Thyroid gland (tissue), 4 donors: ENCODE results near the gene NGEF. TPM values are rescaled to one million over a fixed set of nuclear protein-coding genes. Genes with fewer than 3 reads are reported as not detected.
"Not testable (repeated sequence)": the region's sequence is repeated elsewhere in the genome, so short reads cannot be mapped to it uniquely, and the experiment has no call there.

Experiments
- DNase-seq, 2 donors: peaks; one replicate each; pipeline ENCODE4 v3.0.0-alpha.2; 2019
- H3K27ac ChIP-seq, 3 donors: fragments of 200-600 bp; sonication (generic); 1 replicate in 2 of 3; 2 replicates in 1 of 3; pipeline ENCODE4 v1.5.1; 2016 to 2019; ENCODE audit warnings: mild to moderate bottlenecking in 1 of 3, moderate library complexity in 1 of 3
- H3K27me3 ChIP-seq: fragments of 200-600 bp; sonication (generic); one replicate; pipeline ENCODE4 v1.5.1; 2019
- H3K36me3 ChIP-seq, 2 donors: fragments of 200-600 bp; sonication (generic); one replicate each; pipeline ENCODE4 v1.5.1; 2016 to 2019
- H3K4me1 ChIP-seq, 2 donors: fragments of 200-600 bp; sonication (generic); one replicate each; pipeline ENCODE4 v1.5.1; 2017 to 2019
- H3K4me3 ChIP-seq, 3 donors: fragments of 200-600 bp; sonication (generic); replicated peaks in 1 of 3; 1 replicate in 2 of 3; 2 replicates in 1 of 3; pipeline ENCODE4 v1.5.1; 2016; ENCODE audit warnings: mild to moderate bottlenecking in 1 of 3
- H3K9me3 ChIP-seq: fragments of 200-600 bp; sonication (generic); one replicate; pipeline ENCODE4 v1.5.1; 2017
- POLR2A ChIP-seq, 2 donors: fragments of 450-650 bp; IDR thresholded peaks; one replicate each; pipeline ENCODE4 v1.6.1; 2017; ENCODE audit warnings: antibody characterized with exemption in 2 of 2, mild to moderate bottlenecking in 2 of 2, moderate library complexity in 1 of 2
- WGBS, 2 donors: methylation state at CpG; one replicate each; pipeline ENCODE4 v1.1.5; 2017; 5-methylcytosine and 5-hydroxymethylcytosine counted together
- intact Hi-C: fragments of 100-400 bp; cut with DNase I; formaldehyde crosslinking; loops from one replicate; pipeline ENCODE4 v1.15.1; 2023
- total RNA-seq, 4 donors: library from RNA; depleted of rRNA; stranded (reverse); fragments of >200 nt; gene quantifications; one replicate each; pipeline ENCODE4 v1.2.3, GENCODE V29; 2016
- TF ChIP-seq, protein P1 (sequence below), 6 experiments: fragments of 200-600 bp in 3 of 6; fragments of 450-650 bp in 3 of 6; sonication (generic) in 3 of 6; IDR thresholded peaks; one replicate each; pipeline ENCODE4 v1.5.1; 2016 to 2019; ENCODE audit warnings: antibody characterized with exemption in 6 of 6, mild to moderate bottlenecking in 2 of 6, inconsistent platforms in 1 of 6, moderate library complexity in 1 of 6

Gene NGEF
- total RNA-seq, 4 donors from 2014 or later, result 0.11 to 2.1 TPM; not detected in 2

DNA sequence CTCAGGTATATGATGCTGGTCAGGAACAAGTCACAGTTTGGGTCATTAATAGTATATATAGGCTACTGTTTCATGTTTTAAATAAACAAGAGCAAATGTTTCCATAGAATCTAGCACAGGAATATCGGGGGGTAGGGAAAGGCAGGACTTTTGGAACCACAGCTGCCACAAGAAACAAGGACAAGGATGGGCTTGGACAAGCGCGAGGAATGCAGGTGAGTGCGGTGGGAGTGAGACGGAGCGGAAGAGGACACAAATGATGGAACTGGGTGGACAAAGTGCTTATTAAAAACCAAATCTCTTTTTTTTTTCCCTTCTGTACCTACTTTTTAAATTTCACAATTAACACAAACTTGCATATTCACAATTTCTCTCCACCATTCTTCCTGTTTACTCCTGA, 93.9 kb downstream of the NGEF start:
- Histone ChIP-seq H3K4me1 (no peaks in the 10 kb centered on the region), H3K4me3 (no peak overlapping the region), H3K36me3 (no peaks in the 10 kb centered on the region), H3K27me3 (no peaks in the 10 kb centered on the region), H3K27ac (no peak overlapping the region), H3K9me3 (no peaks in the 10 kb centered on the region)
- peak; percentile 6 to 39 for DNase-seq
- WGBS, 2 donors, result 54 to 61% methylated on average over 6 of the region's 6 CpGs
- TF ChIP-seq, protein P1, sequence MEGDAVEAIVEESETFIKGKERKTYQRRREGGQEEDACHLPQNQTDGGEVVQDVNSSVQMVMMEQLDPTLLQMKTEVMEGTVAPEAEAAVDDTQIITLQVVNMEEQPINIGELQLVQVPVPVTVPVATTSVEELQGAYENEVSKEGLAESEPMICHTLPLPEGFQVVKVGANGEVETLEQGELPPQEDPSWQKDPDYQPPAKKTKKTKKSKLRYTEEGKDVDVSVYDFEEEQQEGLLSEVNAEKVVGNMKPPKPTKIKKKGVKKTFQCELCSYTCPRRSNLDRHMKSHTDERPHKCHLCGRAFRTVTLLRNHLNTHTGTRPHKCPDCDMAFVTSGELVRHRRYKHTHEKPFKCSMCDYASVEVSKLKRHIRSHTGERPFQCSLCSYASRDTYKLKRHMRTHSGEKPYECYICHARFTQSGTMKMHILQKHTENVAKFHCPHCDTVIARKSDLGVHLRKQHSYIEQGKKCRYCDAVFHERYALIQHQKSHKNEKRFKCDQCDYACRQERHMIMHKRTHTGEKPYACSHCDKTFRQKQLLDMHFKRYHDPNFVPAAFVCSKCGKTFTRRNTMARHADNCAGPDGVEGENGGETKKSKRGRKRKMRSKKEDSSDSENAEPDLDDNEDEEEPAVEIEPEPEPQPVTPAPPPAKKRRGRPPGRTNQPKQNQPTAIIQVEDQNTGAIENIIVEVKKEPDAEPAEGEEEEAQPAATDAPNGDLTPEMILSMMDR (IDR thresholded peaks at IDR 0.05), result no peak
- no peak for TF ChIP-seq POLR2A (IDR thresholded peaks at IDR 0.05)
- intact Hi-C loops, result no loop called here

DNA sequence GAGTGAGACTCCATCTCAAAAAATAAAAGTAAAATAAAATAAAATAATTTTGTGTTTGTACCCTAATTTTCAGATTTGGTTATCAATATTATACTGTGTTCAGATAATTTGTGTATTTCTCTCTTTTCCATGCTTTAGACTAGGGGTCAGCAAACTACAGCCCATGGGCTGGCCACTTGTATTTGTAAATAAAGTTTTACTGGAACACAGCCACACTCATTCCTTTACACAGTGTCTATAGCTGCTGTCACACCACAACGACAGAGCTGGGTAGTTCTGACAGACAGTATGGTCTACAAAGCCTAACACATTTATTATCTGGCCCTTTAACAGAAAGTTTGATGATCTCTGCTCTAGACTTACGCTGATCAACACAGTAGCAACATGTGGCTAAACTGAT, 99.2 kb downstream of the NGEF start:
- intact Hi-C loops, result no loop called here
- TF ChIP-seq POLR2A (IDR thresholded peaks at IDR 0.05), result no peak
- TF ChIP-seq, protein P1 (IDR thresholded peaks at IDR 0.05), result no peak
- 80 to 81% methylated on average over 2 of the region's 2 CpGs for WGBS, 2 donors
- Histone ChIP-seq H3K27ac (no peak overlapping the region), H3K4me1 (no peaks in the 10 kb centered on the region), H3K27me3 (no peaks in the 10 kb centered on the region), H3K36me3 (no peaks in the 10 kb centered on the region), H3K9me3 (no peaks in the 10 kb centered on the region), H3K4me3 (no peak overlapping the region)
- no peak for DNase-seq

DNA sequence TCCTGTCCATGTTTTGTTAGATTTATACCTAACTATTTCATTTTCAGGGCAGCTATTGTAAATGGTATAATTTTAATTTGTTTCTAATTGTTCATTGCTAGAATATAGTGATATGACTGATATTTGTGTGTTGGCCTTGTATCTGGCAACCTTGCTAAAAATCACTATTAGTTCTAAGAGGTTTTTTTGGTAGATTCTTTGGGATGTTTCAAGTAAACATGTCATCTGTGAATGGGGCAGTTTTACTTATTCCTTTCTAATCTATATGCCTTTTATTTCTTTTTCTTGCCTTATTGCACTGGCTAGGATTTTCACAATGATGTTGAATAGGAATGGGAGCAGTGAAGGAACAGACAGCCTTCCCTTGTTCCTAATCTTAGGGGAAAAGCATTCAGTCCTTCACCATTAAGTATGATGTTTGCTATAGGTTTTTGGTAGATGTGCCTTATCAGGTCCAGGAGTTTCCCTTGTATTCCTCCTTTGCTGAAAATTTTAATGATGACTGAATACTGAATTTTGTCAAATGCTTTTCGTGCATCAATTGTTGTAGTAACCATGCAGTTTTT, 101.3 kb downstream of the NGEF start:
- TF ChIP-seq, protein P1 (IDR thresholded peaks at IDR 0.05), result no peak
- no peak for TF ChIP-seq POLR2A (IDR thresholded peaks at IDR 0.05)
- no peaks in the 10 kb centered on the region for H3K36me3 ChIP-seq
- H3K27me3 ChIP-seq, result no peaks in the 10 kb centered on the region
- no peak for DNase-seq
- H3K27ac ChIP-seq, result no peak overlapping the region
- H3K4me3 ChIP-seq, result no peak overlapping the region
- H3K4me1 ChIP-seq, result no peaks in the 10 kb centered on the region
- 57 to 62% methylated on average over 1 of the region's 1 CpG for WGBS, 2 donors
- no peaks in the 10 kb centered on the region for H3K9me3 ChIP-seq
- intact Hi-C loops, result no loop called here

DNA sequence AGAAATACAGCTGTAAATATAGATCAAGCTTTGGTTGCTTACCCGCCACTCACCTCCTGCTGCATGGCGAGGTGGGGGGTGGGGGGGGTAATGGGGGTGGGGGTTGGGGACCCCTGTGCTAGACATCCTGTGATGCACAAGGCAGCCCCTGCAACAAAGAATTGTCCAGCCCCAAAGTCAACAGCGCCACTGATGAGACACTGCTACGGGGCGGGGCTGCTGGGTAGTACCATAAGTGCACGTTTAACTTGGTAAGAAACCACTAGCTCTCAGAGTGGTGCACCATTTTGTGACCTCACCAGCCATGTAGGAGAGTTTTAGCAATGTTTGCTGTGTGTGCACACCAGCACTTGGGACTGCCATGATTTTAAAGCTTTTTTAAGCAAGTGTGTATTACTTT, 102.7 kb downstream of the NGEF start:
- WGBS, 2 donors, result 95 to 98% methylated on average over 6 of the region's 6 CpGs
- H3K9me3 ChIP-seq, result no peaks in the 10 kb centered on the region
- TF ChIP-seq, protein P1 (IDR thresholded peaks at IDR 0.05), result no peak
- no peak for TF ChIP-seq POLR2A (IDR thresholded peaks at IDR 0.05)
- H3K27me3 ChIP-seq, result no peaks in the 10 kb centered on the region
- no peaks in the 10 kb centered on the region for H3K36me3 ChIP-seq
- H3K27ac ChIP-seq, result no peak overlapping the region
- intact Hi-C loops, result no loop called here
- DNase-seq, result no peak
- H3K4me1 ChIP-seq, result no peaks in the 10 kb centered on the region
- no peak overlapping the region for H3K4me3 ChIP-seq

DNA sequence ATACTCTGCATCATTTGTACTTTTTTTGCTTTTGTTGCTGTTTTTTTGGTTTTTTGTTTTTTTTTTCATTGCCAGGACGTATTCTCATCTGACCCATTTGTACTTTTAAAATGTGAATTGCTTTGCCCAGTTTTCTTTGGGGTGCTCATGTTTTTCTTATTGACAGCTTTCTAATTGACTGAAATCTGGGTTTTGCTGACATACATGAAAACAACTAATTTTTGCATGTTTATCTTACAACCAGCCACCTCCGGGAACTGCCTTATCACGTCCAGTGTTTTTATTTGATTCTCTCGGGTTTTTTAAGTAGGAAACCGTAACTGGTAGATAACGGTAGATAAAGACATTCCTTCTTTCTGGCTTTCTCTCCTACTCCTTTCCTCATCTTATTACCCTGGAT, 104.4 kb downstream of the NGEF start:
- no peak for DNase-seq
- H3K27me3 ChIP-seq, result no peaks in the 10 kb centered on the region
- H3K4me1 ChIP-seq, result no peaks in the 10 kb centered on the region
- WGBS, 2 donors, result 66 to 69% methylated on average over 6 of the region's 6 CpGs
- no peak overlapping the region for H3K4me3 ChIP-seq
- no peak for TF ChIP-seq POLR2A (IDR thresholded peaks at IDR 0.05)
- TF ChIP-seq, protein P1 (IDR thresholded peaks at IDR 0.05), result no peak
- no peaks in the 10 kb centered on the region for H3K36me3 ChIP-seq
- H3K9me3 ChIP-seq, result no peaks in the 10 kb centered on the region
- intact Hi-C loops, result no loop called here
- no peak overlapping the region for H3K27ac ChIP-seq

DNA sequence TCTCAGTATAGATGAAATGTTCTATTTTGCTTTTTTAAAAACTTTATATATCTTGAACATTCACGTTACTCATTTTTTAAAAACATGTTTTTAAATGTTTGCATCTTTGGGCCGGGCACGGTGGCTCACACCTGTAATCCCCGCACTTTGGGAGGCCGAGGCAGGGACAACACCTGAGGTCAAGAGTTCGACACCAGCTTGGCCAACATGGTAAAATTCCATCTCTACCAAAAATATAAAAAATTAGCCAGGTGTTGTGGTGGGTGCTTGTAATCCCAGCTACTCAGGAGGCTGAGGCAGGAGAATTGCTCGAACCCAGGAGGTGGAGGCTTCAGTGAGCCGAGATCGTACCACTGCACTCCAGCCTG, 105.4 kb downstream of the NGEF start:
- H3K27me3 ChIP-seq, H3K27ac ChIP-seq, H3K4me3 ChIP-seq, DNase-seq, H3K36me3 ChIP-seq, H3K4me1 ChIP-seq, H3K9me3 ChIP-seq, intact Hi-C loops: not testable (repeated sequence)
- WGBS, 2 donors, result 92 to 95% methylated on average over 9 of the region's 9 CpGs

DNA sequence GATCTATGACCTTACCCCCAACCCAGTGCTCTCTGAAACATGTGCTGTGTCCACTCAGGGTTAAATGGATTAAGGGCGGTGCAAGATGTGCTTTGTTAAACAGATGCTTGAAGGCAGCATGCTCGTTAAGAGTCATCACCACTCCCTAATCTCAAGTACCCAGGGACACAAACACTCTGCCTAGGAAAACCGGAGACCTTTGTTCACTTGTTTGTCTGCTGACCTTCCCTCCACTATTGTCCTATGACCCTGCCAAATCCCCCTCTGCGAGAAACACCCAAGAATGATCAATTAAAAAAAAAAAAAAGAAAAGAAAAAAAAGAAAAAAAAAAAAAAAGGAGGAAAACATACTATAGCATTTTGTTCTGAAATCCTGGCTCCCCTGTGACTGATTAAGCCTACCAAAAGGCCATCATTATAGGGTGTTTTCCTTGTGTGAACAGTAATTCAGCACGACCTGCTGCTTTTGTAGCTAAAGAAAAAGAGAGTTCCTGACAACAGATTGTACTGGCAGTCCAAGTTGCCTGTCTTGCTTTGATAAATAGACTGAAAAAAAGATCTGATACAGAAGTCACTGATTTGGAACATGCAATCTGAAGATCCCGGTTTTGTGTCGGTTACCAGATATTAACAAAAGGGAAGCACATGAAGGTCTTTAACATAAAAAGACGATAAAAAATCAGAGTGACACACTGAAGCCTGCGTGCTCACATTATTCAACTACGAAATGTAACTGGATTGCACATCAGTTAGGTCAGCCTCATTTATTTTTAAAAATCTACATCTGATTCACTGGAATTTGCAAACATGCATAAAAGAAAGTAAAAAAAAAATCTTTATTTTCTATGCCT, 106.0 kb downstream of the NGEF start:
- intact Hi-C loops, H3K27me3 ChIP-seq, H3K36me3 ChIP-seq: not testable (repeated sequence)

More for the DNA sequence above, 106.0 kb downstream of the NGEF start:
- not testable (repeated sequence) for H3K4me1 ChIP-seq, DNase-seq, H3K4me3 ChIP-seq, H3K9me3 ChIP-seq
- WGBS, 2 donors, result 38 to 44% methylated on average over 9 to 10 of the region's 10 CpGs
- peak overlapping the region in 1 of 3 donors; percentile 29 for H3K27ac ChIP-seq
